GM10847 (cell line): ENCODE data around the gene NKD1.

Experiments
- POLR2A ChIP-seq: IDR thresholded peaks from 2 replicates; pipeline ENCODE4 v1.6.1; 2011; ENCODE audit not compliant: insufficient read length; ENCODE audit errors: extremely low read depth

The NKD1 gene

DNA sequence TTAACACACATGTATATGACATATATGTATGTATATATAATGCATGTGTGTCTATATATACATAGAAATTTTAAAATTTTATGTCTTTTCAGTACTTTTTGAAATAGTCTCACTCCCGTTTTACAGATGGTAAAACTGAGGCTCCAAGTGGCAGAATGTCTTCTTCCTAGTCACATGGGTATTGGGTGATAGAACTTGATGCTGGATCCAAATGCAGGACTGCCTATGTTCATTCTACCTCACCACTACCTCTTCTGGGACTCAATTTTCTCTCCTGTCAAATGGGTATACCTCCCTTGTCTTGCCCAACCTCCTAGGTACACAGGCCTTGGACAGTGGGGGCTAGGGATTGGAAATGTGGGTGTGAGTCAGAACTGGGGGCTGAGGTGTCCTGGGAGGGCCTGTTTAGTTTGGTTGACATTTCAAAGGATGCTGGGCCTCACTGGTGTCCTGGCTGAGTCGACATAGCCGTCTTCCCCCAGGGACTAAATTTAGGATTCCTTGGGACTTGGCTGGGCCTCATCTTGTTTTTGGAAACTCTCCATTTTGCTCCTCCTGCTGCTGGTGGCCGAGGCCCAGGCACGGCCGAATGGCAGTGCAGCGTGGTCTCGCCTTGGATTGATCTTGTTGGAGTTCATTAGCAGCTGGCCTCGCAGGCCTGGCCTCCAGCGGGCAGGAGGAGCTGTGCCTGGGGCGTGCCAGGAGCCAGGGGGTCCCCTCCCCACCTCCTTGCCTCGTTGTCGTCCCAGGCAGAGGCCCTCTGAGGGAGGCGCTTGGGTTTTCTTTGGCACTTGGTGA lies 25.9 kb downstream of the NKD1 start:
- TF ChIP-seq POLR2A = no peak

DNA sequence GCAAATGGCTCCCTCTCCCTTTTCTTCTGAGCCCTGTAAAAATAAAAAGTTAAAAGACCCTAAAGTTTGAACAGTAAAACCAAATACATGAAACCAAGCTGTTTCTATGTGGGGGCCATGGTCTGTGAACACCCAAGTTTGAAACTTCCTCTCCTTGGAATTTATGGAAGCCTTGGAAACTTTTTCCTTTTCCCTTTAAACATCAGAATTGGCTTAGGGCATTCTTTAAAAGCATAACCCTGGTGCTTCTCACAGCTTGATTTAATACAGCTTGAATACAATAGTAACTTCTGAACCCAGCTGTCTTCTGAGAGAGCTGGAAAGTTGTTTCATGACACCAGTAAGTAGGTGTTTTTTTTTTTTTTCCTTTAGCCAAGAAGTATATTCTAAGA lies 26.5 kb downstream of the NKD1 start:
- TF ChIP-seq POLR2A = no peak

DNA sequence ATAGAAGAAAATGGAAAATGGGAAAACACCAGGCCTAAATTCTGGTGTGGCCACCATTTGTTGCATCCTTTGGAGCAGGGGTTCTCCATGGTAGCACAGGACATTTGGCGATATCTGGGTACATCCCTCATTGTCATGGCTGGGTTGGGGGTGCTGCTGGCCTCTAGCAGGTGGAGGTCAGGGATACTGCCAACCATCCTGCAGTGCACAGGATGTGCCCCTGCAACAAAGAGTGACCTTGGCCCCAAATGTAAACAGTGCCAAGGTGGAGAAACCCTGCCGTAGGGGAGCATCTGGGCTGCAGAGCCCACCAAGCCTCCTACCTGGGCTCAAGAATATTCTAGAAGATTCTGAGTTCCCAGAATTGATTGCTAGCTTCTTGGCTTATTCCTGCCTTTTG lies 27.5 kb downstream of the NKD1 start:
- no peak for TF ChIP-seq POLR2A

DNA sequence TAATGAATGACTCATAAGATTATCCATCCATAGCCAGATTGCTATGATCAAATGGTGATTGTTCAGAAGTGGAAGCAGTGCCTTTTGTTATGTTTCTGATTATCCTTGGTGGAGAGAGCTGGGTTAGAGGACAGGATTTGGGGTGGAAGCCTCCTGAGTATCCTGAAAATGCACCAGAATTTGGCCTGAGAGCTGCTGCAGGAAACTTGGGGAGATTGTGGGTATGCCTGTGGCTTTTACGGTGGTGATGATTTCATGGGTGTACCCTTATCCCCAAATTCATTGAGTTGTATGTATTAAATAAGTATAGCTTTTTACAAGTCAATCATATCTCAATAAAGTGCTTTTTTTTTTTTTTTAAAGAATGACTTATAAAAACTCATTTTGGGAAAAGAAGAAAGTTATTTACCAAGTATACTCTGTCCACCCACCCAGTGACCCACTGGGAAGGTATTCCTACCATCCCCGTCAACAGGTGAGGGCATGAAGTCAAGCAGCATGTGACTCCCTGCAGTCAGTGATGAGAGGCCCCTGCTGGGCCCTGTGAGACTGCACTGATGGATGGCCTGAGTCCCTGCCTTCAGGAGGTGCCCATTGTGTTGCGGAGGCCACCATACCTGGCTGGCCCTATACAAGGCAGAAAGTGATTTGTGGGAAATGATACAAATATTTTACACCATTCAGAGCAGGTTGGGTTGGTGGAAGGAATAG lies 28.4 kb downstream of the NKD1 start:
- TF ChIP-seq POLR2A = no peak

DNA sequence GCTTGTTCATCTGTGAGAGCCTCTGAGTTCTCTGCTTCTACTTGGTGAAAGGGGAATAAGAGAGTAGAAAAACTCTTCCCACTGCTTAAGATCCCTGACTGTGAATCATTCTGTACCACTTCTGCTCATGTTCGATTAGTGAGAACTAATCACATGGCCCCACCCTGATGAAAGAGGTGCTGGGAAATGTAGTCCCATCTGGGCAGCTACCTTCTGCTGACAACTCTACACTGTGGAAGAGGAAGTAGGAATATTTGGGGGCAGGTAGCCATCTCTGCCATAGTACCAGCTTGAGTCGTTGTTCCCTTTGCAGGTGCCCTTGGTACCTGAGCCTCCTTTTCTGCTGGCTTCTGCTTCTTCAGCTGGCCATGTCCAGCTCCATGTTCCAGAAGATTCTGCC lies 29.9 kb downstream of the NKD1 start:
- no peak for TF ChIP-seq POLR2A

DNA sequence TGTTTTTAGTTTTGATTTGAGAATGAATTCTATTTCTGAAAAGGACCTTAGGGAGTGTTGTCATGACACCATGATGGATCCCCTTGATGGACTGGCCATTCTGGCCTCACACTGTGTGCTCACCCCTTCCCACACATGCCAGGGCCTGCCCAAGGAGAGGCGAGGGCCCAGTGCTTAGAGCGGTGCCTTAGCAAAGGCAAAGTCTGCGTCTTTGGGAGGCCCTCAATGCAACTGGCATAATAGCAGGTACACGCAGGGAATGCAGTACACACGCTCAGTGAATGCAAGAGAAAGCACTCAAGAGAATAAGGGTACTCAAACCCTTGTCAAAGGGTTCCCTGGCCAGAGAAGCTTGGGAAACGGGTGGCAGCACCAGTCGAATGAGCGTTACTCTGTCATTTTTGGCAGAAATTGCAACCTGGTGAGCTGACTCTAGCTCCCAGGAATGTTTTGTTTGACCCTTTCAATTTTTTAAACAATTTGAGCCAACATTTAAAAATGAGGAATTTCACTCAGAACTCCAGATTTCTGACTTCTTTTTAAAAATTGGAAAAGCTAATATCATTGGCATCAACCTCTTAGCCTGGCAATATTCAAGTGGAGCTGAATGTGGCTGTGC lies 32.1 kb downstream of the NKD1 start:
- no peak for TF ChIP-seq POLR2A

DNA sequence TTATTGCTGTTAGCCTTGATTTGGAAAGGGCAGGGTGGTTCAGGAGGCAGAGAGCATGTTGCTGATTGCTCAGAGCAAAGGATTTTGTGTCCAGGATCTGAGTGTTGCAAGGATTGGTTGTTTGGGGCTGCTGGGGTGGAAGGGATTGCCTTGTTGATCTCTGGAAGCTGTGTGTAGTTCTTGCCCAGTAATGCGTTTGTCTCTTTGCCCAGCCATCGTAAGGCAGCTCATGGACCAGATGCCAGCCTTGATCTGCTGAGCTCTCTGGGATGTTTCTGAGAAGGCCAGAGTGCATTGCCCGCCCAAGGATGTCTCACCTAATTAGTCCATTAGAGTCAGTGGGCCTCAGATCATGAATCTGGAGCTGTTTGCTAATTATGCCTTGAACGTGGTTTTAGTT lies 33.6 kb downstream of the NKD1 start:
- TF ChIP-seq POLR2A = no peak

DNA sequence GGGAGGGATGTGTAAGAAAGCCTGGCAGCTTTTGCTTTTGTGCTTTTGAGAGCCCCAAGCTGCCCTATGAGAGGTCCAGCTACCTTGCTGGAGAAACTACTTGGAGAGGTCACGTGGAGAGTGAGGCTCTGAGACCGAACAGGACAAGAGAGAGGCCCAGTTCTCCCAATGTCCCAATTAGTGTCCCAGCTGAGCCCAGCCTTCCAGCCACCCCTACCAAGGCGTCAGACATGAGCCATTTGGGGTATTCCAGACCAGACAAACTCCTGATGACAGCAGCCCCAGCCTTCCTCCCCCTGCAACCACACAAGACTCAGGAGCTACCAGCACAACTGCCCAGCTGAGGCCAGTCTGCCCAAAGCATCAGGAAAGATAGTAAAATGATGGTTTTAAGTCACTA lies 35.0 kb downstream of the NKD1 start:
- no peak for TF ChIP-seq POLR2A

DNA sequence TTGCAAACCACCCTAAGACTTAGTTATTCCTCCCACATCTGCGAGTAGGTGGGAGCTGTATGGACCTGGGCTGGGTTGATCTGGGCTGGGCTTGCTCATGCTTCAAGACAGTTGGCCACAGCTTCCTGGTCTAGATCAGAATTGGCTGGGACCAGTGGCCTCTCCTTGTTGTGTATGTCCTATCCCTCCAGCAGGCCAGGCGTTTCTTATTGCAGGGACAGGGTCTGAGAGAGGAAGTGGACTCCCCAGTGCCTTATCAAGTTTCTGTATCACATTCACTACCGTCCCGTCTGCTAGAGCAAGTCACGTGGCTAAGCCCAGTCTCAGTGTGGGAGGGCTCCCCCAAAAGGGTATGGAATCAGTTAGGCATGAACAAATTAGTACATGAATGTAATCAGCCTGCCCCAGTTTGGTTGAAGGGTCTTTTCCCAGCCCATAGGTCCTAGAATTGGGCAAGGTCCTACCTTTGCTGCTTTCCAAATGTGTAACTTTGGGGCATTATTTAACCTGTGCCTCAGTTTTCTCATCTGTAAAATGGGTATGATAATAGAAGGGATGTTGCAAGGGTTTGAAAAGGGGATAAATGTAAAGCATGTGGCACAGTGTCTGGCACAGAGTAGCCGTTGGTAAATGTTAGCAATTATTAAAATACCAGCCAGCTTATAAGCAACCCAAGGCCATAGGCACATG lies 36.0 kb downstream of the NKD1 start:
- TF ChIP-seq POLR2A = no peak

DNA sequence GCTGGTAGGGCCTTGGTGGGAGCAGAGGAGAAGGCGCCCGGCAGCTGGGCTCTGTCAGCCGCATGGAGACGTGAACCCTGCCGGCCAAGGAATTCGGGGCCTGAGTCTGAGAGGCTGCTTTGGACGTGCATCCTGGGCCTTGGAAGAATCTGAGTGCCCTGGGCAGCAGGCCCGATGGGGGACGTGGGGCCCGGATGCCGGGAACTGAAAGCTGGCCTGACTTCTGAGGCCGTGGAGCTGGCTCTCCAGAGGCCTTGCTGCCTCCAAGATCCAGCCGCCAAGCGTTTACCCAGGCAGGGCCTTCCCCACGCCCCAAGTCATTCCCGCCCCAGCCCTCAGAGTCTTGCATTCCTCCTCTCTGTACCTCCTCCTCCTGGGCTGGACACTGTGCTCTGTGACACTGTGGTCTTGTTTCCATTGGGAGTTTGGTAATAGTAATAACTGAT lies 37.2 kb downstream of the NKD1 start:
- no peak for TF ChIP-seq POLR2A

DNA sequence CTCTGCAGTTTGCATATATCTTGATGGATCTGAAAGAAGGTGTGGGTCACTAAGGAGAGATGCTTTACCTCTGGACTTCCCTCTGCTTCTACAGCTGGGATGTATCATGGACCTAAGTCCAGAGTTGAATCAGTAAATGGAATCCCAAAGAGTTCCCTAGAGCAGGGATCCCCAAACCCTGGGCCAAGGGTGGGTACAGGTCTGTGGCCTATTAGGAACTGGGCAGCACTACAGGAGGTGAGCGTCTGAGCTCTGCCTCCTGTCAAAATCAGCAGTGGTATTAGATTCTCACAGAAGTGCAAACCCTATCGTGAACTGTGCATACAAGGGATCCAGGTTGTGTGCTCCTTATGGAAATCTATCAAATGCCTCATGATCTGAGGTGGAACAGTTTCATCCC lies 39.3 kb downstream of the NKD1 start:
- TF ChIP-seq POLR2A = no peak

DNA sequence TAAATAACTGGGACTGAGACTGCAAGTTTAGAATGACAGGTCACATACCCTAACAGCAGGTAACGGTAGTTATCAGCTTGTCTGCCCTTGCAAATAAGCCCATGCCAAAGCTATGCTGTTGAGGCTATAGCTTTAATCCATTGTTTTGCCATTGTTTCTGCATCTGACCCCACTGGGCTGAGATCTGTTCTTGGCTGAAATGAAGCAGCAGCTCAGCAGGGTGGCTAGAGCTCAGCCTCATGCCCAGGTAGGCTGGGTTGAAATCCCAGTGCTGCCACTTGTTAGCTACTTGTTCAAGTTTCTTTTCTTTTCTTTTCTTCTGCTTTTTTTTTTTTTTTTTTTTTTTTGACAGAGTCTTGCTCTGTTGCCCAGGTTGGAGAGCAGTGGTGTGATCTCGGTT lies 40.1 kb downstream of the NKD1 start:
- no peak for TF ChIP-seq POLR2A

DNA sequence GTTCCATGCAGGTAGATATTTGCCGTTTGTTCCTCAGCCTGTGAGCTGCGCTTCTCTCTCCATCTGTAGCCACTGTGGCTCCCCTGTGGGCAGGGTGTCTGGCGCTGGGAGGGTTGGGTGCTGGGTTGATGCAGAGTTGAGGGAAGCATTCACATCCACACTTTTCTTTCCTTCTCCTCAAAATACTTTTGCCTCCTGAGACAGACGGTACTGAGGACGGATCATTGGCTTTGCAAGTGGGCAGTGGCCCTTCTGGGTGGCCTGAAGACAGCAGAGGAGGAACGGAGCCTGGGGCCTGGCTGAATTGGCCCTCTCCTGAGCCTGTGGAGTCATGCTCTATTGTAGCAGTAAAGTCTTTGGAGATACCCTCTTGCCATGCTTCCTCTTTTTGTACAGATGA lies 43.0 kb downstream of the NKD1 start:
- TF ChIP-seq POLR2A = no peak

DNA sequence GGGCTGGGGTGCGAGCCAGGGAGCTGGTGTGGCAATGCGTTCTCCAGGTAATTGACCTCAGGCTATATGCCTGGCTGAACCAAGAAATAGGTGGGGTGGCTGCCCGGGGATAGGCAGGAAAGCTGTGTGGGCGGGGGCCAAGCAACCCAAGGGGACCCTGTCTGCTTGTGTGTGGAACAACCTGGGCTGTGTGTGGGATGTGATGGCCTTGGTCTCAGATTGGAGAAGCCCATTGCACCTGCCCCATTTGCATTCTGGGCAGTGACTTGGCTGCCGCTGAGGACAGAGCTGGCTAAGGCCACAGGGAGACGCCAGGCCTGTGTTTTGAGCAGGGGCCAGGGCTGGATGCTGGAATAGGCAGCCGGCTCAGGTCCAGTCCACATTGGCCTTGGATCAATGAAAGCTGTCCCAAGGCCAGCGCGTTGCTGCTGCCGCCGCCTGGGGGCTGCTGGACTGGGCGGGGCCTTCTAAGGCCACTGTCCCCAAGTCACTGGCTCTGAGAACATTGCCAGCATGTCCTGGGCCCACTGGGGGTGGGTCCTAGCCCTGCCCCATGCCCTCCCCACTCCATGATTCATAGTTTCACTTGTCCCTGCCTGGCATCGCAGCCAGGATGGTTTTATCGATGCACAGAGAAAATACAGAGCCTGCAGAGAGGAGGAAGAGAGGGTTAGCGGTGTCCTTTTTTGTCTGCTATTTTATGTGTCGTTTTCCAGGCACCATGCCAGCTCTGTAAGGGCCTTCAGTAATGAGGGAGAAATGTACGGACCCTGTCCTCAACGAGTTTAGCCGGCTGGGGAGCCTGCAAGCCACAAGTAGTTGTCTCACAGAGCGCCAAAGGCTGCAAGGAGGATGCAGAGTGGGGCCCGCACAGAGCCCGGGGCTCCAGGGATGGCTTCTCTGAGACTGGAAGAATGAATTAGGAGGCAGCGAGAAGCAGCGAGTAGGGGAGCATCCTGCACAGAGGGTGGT lies 43.9 kb downstream of the NKD1 start:
- TF ChIP-seq POLR2A = no peak

DNA sequence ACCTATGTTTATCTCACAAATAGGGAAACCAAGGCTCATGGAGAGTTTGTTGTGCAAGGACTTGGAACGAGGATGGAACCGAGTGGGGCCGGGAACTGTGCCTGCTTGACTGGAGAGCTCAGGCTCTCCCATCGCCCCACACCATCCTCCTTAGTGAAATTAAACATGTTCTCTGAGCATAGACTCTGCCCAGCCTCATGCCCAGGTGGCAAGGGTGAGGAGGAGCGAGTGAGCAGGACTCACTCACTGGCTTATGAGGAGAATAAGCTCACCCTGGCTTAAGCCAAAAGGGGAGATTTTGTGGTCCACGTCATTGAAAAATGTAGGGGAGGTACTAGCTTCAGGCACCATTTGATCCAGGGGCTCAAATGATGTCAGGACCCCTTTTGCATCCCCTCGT lies 44.8 kb downstream of the NKD1 start:
- no peak for TF ChIP-seq POLR2A
